LNCaP clone FGC (cell line): ENCODE data around the gene STT3B.

Experiments
- DNase-seq: peaks from one replicate; pipeline ENCODE4 v3.0.0-alpha.2; 2011; ENCODE audit warnings: low read depth
- H3K4me3 ChIP-seq: 2 replicates; pipeline ENCODE4 v1.5.1; 2011; ENCODE audit warnings: mild to moderate bottlenecking, low read depth, low read length, control low read depth
- CTCF ChIP-seq: IDR thresholded peaks from 2 replicates; pipeline ENCODE4 v1.5.1; 2012; ENCODE audit warnings: mild to moderate bottlenecking; ENCODE audit not compliant: control insufficient read depth, insufficient read depth; ENCODE audit errors: extremely low read depth

STT3B gene

GRCh38 chr3:31516757-31517156 lies 16.0 kb upstream of the STT3B start:
- no peak for DNase-seq
- no peak for TF ChIP-seq CTCF
- no peak overlapping the region for H3K4me3 ChIP-seq

- DNase-seq: no peak
- H3K4me3 ChIP-seq: no peak overlapping the region
Observed at GRCh38 chr3:31521468-31521867, 11.3 kb upstream of the STT3B start.

GRCh38 chr3:31522152-31522551 lies 10.6 kb upstream of the STT3B start:
- DNase-seq: no peak
- no peak for TF ChIP-seq CTCF
- H3K4me3 ChIP-seq: no peak overlapping the region

More at GRCh38 chr3:31521468-31521867, 11.3 kb upstream of the STT3B start:
- no peak for TF ChIP-seq CTCF

GRCh38 chr3:31523543-31523942 lies 9.2 kb upstream of the STT3B start:
- H3K4me3 ChIP-seq: no peak overlapping the region
- no peak for TF ChIP-seq CTCF
- no peak for DNase-seq

GRCh38 chr3:31525532-31525931 lies 7.2 kb upstream of the STT3B start:
- TF ChIP-seq CTCF: no peak
- DNase-seq: no peak
- no peak overlapping the region for H3K4me3 ChIP-seq

GRCh38 chr3:31529421-31529820 lies 3.3 kb upstream of the STT3B start:
- DNase-seq: no peak
- no peak overlapping the region for H3K4me3 ChIP-seq
- no peak for TF ChIP-seq CTCF
